Ishikawa (cell line): ENCODE data around the gene NSMF.

Source experiments
- CREB1 ChIP-seq: IDR thresholded peaks from 2 replicates; pipeline ENCODE4 v1.6.1; 2012; ENCODE audit warnings: low read depth
- RAD21 ChIP-seq: IDR thresholded peaks from 2 replicates; pipeline ENCODE4 v1.6.1; 2012; ENCODE audit warnings: low read depth
- TAF1 ChIP-seq: IDR thresholded peaks from 2 replicates; pipeline ENCODE4 v1.6.1; 2012; ENCODE audit warnings: low read depth, mild to moderate bottlenecking
- TEAD4 ChIP-seq: IDR thresholded peaks from 2 replicates; pipeline ENCODE4 v1.6.1; 2012
- TF ChIP-seq, protein P1 (sequence below): IDR thresholded peaks from 2 replicates; pipeline ENCODE4 v1.6.1; 2012; ENCODE audit warnings: low read depth, mild to moderate bottlenecking
- TF ChIP-seq, protein P2 (sequence below): IDR thresholded peaks from 2 replicates; pipeline ENCODE4 v1.6.1; 2012

DNA sequence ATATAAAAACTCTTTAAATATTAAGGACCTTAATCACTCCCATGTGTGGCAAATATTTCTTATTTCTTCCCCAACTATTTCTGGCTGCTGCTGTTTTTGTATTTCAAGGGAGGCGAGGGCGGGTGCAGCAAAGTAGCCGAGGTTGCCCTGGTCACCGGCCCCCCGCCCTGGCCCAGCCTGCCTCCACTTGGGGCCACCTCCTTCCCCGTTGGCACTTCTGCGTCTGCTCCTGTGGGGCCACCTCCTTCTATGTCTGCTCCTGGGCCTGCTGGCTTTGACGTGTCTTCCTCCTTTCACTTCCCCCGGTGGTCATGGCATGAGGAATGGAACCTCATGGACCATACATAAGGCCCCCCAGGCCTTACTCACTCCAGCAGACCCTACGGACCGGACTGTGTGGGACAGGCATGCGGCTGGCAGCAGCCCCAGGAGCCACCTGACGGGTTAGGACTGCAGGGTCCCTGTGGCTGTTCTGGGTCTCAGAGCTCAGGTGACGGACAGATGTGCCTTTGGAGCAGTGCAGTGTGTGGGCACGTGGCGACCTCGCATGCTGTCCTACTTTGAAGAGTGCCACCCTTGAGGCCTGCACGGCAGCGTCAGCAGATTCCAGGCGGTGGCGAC, 12.2 kb downstream of the NSMF start:
- TF ChIP-seq CREB1 (no peak), TAF1 (no peak), TEAD4 (no peak), RAD21 (no peak)
- TF ChIP-seq, protein P1, sequence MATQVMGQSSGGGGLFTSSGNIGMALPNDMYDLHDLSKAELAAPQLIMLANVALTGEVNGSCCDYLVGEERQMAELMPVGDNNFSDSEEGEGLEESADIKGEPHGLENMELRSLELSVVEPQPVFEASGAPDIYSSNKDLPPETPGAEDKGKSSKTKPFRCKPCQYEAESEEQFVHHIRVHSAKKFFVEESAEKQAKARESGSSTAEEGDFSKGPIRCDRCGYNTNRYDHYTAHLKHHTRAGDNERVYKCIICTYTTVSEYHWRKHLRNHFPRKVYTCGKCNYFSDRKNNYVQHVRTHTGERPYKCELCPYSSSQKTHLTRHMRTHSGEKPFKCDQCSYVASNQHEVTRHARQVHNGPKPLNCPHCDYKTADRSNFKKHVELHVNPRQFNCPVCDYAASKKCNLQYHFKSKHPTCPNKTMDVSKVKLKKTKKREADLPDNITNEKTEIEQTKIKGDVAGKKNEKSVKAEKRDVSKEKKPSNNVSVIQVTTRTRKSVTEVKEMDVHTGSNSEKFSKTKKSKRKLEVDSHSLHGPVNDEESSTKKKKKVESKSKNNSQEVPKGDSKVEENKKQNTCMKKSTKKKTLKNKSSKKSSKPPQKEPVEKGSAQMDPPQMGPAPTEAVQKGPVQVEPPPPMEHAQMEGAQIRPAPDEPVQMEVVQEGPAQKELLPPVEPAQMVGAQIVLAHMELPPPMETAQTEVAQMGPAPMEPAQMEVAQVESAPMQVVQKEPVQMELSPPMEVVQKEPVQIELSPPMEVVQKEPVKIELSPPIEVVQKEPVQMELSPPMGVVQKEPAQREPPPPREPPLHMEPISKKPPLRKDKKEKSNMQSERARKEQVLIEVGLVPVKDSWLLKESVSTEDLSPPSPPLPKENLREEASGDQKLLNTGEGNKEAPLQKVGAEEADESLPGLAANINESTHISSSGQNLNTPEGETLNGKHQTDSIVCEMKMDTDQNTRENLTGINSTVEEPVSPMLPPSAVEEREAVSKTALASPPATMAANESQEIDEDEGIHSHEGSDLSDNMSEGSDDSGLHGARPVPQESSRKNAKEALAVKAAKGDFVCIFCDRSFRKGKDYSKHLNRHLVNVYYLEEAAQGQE, result no peak
- TF ChIP-seq, protein P2, sequence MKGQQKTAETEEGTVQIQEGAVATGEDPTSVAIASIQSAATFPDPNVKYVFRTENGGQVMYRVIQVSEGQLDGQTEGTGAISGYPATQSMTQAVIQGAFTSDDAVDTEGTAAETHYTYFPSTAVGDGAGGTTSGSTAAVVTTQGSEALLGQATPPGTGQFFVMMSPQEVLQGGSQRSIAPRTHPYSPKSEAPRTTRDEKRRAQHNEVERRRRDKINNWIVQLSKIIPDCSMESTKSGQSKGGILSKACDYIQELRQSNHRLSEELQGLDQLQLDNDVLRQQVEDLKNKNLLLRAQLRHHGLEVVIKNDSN, result no peak
